ENCODE data around the gene SUB1. TPM values are rescaled to one million over a fixed set of nuclear protein-coding genes. Genes with fewer than 3 reads are reported as not detected.
"Not testable (repeated sequence)": the region's sequence is repeated elsewhere in the genome, so short reads cannot be mapped to it uniquely, and the experiment has no call there.

The SUB1 gene
- polyA plus RNA-seq, 1 donor from 2014 or later, result 1,107 TPM

GRCh38 chr5:32556543-32556942, 28.8 kb upstream of the SUB1 start:
- not testable (repeated sequence) for H3K4me2 ChIP-seq (ENCODE audit: low read length); H3K79me2 ChIP-seq (replicated peaks; ENCODE audit: insufficient read depth, low read length); H3K9me2 ChIP-seq (ENCODE audit: insufficient read depth, low read length); H3K9ac ChIP-seq (ENCODE audit: low read length); H3K27ac ChIP-seq (ENCODE audit: low read length); H3K4me3 ChIP-seq (ENCODE audit: low read length); H3K27me3 ChIP-seq (ENCODE audit: insufficient read depth, low read depth, low read length); H3F3A ChIP-seq (ENCODE audit: insufficient read depth, low read length, poor library complexity, severe bottlenecking); H3K36me3 ChIP-seq (ENCODE audit: insufficient read depth, low read length); H3K9me3 ChIP-seq (ENCODE audit: low read length); H2AFZ ChIP-seq (ENCODE audit: low read depth, low read length); H4K20me1 ChIP-seq (ENCODE audit: insufficient read depth)

DNA sequence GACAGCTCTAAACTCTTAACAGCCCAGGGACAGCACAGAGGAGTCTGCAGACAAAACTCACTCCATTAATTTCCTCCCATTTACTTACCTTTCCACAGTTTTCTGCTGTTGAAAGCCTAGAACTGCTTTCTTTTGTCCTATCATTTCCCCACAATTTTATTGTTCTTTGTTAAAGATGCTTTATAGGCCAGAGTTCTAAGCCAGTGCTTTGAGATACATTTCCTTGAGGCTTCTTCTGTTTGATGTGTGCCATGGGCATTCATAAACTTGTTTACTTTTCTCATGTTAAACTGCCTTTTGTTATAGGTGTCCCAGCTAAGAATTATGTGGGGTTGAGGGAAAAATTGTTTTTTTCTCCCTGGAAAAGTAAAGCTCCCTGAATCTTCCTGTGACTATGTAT, 25.9 kb upstream of the SUB1 start:
- Histone ChIP-seq H3F3A (ENCODE audit: insufficient read depth, low read length, poor library complexity, severe bottlenecking) (no peaks in the 10 kb centered on the region), H3K4me2 (ENCODE audit: low read length) (no peak overlapping the region), H3K9ac (ENCODE audit: low read length) (no peak overlapping the region), H4K20me1 (ENCODE audit: insufficient read depth) (no peaks in the 10 kb centered on the region), H3K9me2 (ENCODE audit: insufficient read depth, low read length) (no peaks in the 10 kb centered on the region), H3K36me3 (ENCODE audit: insufficient read depth, low read length) (no peaks in the 10 kb centered on the region), H3K4me3 (ENCODE audit: low read length) (no peak overlapping the region), H3K27me3 (ENCODE audit: insufficient read depth, low read depth, low read length) (no peaks in the 10 kb centered on the region), H2AFZ (ENCODE audit: low read depth, low read length) (no peak overlapping the region), H3K79me2 (replicated peaks; ENCODE audit: insufficient read depth, low read length) (no peaks in the 10 kb centered on the region), H3K9me3 (ENCODE audit: low read length) (no peaks in the 10 kb centered on the region), H3K27ac (ENCODE audit: low read length) (no peak overlapping the region)
- TF ChIP-seq REST (IDR thresholded peaks at IDR 0.05; ENCODE audit: borderline replicate concordance) (no peak), POLR2AphosphoS5 (IDR thresholded peaks at IDR 0.05) (no peak), CTCF (IDR thresholded peaks at IDR 0.05; ENCODE audit: poor library complexity, severe bottlenecking) (no peak), TAF1 (IDR thresholded peaks at IDR 0.05; ENCODE audit: low read depth) (no peak), EZH2 (IDR thresholded peaks at IDR 0.05; ENCODE audit: borderline replicate concordance, insufficient read depth, low read length, poor library complexity, severe bottlenecking) (no peak), RAD21 (conservative IDR thresholded peaks at IDR 0.05) (no peak), SMC3 (conservative IDR thresholded peaks at IDR 0.05; ENCODE audit: poor library complexity) (no peak)

GRCh38 chr5:32559921-32560320, 25.4 kb upstream of the SUB1 start:
- H3K9me3 ChIP-seq (ENCODE audit: low read length), result no peaks in the 10 kb centered on the region
- no peak overlapping the region for H3K27ac ChIP-seq (ENCODE audit: low read length)
- no peaks in the 10 kb centered on the region for H3K36me3 ChIP-seq (ENCODE audit: insufficient read depth, low read length)
- H2AFZ ChIP-seq (ENCODE audit: low read depth, low read length), result no peak overlapping the region
- no peak overlapping the region for H3K4me3 ChIP-seq (ENCODE audit: low read length)
- TF ChIP-seq TAF1 (IDR thresholded peaks at IDR 0.05; ENCODE audit: low read depth), result no peak
- no peak for TF ChIP-seq EZH2 (IDR thresholded peaks at IDR 0.05; ENCODE audit: borderline replicate concordance, insufficient read depth, low read length, poor library complexity, severe bottlenecking)
- TF ChIP-seq REST (IDR thresholded peaks at IDR 0.05; ENCODE audit: borderline replicate concordance), result no peak
- TF ChIP-seq SMC3 (conservative IDR thresholded peaks at IDR 0.05; ENCODE audit: poor library complexity), result no peak
- H3K9me2 ChIP-seq (ENCODE audit: insufficient read depth, low read length), result no peaks in the 10 kb centered on the region
- no peak overlapping the region for H3K9ac ChIP-seq (ENCODE audit: low read length)
- H3K27me3 ChIP-seq (ENCODE audit: insufficient read depth, low read depth, low read length), result no peaks in the 10 kb centered on the region
- no peaks in the 10 kb centered on the region for H4K20me1 ChIP-seq (ENCODE audit: insufficient read depth)
- no peaks in the 10 kb centered on the region for H3K79me2 ChIP-seq (replicated peaks; ENCODE audit: insufficient read depth, low read length)
- no peak overlapping the region for H3K4me2 ChIP-seq (ENCODE audit: low read length)
- H3F3A ChIP-seq (ENCODE audit: insufficient read depth, low read length, poor library complexity, severe bottlenecking), result no peaks in the 10 kb centered on the region
